ENCODE data around the gene DENND4C.

Gene DENND4C

DNA sequence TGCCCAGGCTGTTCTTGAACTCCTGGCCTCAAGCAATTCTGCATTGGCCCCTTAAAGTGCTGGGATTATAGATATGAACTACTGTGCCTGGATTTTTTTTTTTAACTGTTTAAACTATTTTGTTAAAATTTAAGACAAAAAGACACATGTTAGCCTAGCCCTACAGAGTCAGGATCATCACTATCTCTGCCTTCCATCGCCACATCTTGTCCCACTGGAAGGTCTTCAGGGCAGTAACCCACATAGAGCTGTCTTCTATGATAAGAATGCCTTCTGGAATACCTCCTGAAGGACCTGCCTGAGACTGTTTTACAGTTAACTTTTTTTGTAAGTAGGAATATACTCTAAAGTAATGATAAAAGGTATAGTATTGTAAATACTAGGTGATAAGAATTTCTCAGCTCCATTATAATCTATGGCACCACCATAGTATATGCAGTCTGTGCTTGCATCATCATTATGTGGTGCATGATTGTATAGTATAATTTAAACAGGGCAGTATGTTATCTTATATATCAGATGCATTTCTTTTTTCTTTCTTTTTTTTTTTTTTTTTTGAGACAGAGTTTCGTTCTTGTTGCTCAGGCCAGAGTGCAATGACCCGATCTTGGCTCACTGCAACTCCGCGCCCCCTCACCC lies 52.7 kb downstream of the DENND4C start:
- H3K36me3 ChIP-seq (ENCODE audit: insufficient read depth, low read length): peaks cover 14% of the 10 kb centered on the region; the same call in 1 of the 2 replicates
- H3K27me3 ChIP-seq (ENCODE audit: insufficient read depth, low read length, poor library complexity): no peaks in the 10 kb centered on the region
- H3K9me3 ChIP-seq (ENCODE audit: insufficient read depth, low read length, severe bottlenecking): no peaks in the 10 kb centered on the region
- H3K79me2 ChIP-seq (ENCODE audit: insufficient read depth, low read length): peaks cover 32% of the 10 kb centered on the region
- H3K4me3 ChIP-seq (ENCODE audit: low read depth in 1 of 2, low read length in 2 of 2): no peak overlapping the region
- DNase-seq (no peak), ATAC-seq (ENCODE audit: insufficient read depth, low read depth) (no peak)
- H4K20me1 ChIP-seq (ENCODE audit: insufficient read depth, low read length): peaks cover 4% of the 10 kb centered on the region; the same call in 1 of the 2 replicates
- H3K9ac ChIP-seq (ENCODE audit: low read depth, low read length): no peak overlapping the region
- TF ChIP-seq, protein P1, sequence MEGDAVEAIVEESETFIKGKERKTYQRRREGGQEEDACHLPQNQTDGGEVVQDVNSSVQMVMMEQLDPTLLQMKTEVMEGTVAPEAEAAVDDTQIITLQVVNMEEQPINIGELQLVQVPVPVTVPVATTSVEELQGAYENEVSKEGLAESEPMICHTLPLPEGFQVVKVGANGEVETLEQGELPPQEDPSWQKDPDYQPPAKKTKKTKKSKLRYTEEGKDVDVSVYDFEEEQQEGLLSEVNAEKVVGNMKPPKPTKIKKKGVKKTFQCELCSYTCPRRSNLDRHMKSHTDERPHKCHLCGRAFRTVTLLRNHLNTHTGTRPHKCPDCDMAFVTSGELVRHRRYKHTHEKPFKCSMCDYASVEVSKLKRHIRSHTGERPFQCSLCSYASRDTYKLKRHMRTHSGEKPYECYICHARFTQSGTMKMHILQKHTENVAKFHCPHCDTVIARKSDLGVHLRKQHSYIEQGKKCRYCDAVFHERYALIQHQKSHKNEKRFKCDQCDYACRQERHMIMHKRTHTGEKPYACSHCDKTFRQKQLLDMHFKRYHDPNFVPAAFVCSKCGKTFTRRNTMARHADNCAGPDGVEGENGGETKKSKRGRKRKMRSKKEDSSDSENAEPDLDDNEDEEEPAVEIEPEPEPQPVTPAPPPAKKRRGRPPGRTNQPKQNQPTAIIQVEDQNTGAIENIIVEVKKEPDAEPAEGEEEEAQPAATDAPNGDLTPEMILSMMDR (IDR thresholded peaks at IDR 0.05; ENCODE audit: borderline replicate concordance, extremely low read depth, low read length, poor library complexity, severe bottlenecking): no peak
- TF ChIP-seq EZH2 (IDR thresholded peaks at IDR 0.05; ENCODE audit: borderline replicate concordance, low read depth, low read length, severe bottlenecking): no peak
- H3K4me1 ChIP-seq (ENCODE audit: insufficient read depth, low read length): no peaks in the 10 kb centered on the region
- H2AFZ ChIP-seq (ENCODE audit: low read depth, low read length): no peak overlapping the region
- no peak overlapping the region for H3K4me2 ChIP-seq (ENCODE audit: insufficient read depth, low read length)
- H3K27ac ChIP-seq (ENCODE audit: low read length): no peak overlapping the region

DNA sequence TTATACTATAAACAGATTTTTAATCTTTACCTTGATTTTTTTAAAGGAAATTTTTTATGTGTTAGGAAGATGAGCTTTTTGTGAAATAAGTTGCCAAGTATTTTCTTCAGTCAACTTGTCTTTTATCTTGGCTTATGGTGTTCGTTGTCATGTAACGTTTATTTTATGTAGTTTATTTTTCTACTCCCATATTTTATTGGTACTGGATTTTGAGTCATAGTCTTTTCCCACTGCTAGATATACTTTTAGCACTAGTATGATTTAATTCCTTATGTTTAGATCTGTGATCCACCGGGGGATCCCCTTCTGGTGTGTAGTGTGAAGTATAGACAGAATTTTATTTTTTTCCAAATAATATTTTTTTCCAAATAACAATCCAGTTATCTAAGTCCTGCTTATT lies 54.2 kb downstream of the DENND4C start:
- Histone ChIP-seq H2AFZ (ENCODE audit: low read depth, low read length) (no peak overlapping the region), H3K27ac (ENCODE audit: low read length) (no peak overlapping the region), H3K4me3 (ENCODE audit: low read depth in 1 of 2, low read length in 2 of 2) (no peak overlapping the region), H3K36me3 (ENCODE audit: insufficient read depth, low read length) (peaks cover 14% of the 10 kb centered on the region; the same call in 1 of the 2 replicates), H3K27me3 (ENCODE audit: insufficient read depth, low read length, poor library complexity) (no peaks in the 10 kb centered on the region), H3K79me2 (ENCODE audit: insufficient read depth, low read length) (peaks cover 24% of the 10 kb centered on the region), H3K4me2 (ENCODE audit: insufficient read depth, low read length) (no peak overlapping the region), H3K9ac (ENCODE audit: low read depth, low read length) (no peak overlapping the region), H4K20me1 (ENCODE audit: insufficient read depth, low read length) (peaks cover 4% of the 10 kb centered on the region; the same call in 1 of the 2 replicates), H3K4me1 (ENCODE audit: insufficient read depth, low read length) (no peaks in the 10 kb centered on the region), H3K9me3 (ENCODE audit: insufficient read depth, low read length, severe bottlenecking) (no peaks in the 10 kb centered on the region)
- TF ChIP-seq, protein P1 (IDR thresholded peaks at IDR 0.05; ENCODE audit: borderline replicate concordance, extremely low read depth, low read length, poor library complexity, severe bottlenecking): no peak
- TF ChIP-seq EZH2 (IDR thresholded peaks at IDR 0.05; ENCODE audit: borderline replicate concordance, low read depth, low read length, severe bottlenecking): no peak
- ATAC-seq (ENCODE audit: insufficient read depth, low read depth) (no peak), DNase-seq (no peak)

DNA sequence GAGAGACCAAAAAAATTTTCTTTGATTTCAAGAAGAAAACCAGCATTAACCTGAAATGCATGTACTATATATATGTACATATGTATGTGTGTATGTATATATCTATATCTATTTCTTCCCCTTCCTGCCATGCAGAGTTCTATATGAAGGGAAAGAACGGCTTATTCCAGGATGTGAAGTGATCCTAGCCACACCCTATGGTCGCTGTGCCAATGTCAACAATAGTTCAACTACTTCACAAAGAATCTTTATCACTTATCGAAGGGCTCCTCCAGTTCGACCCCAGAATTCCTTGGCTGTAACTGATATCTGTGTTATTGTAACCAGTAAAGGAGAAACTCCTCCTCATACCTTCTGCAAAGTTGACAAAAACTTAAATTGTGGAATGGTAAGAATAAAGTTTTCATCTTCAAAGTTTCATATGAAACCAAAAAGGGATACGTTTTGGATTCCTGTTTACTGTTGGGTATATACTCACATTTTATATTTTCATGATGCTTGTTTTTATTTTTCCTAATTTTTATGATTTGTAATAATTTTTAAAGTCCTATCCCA lies 56.2 kb downstream of the DENND4C start:
- DNase-seq (no peak), ATAC-seq (ENCODE audit: insufficient read depth, low read depth) (no peak)
- Histone ChIP-seq H3K9me3 (ENCODE audit: insufficient read depth, low read length, severe bottlenecking) (no peaks in the 10 kb centered on the region), H4K20me1 (ENCODE audit: insufficient read depth, low read length) (no peaks in the 10 kb centered on the region), H3K27me3 (ENCODE audit: insufficient read depth, low read length, poor library complexity) (no peaks in the 10 kb centered on the region), H3K4me2 (ENCODE audit: insufficient read depth, low read length) (no peak overlapping the region), H3K79me2 (ENCODE audit: insufficient read depth, low read length) (peaks cover 24% of the 10 kb centered on the region), H3K9ac (ENCODE audit: low read depth, low read length) (no peak overlapping the region), H3K27ac (ENCODE audit: low read length) (no peak overlapping the region), H2AFZ (ENCODE audit: low read depth, low read length) (no peak overlapping the region), H3K36me3 (ENCODE audit: insufficient read depth, low read length) (peaks cover 27% of the 10 kb centered on the region), H3K4me3 (ENCODE audit: low read depth in 1 of 2, low read length in 2 of 2) (no peak overlapping the region), H3K4me1 (ENCODE audit: insufficient read depth, low read length) (no peaks in the 10 kb centered on the region)
- TF ChIP-seq, protein P1 (IDR thresholded peaks at IDR 0.05; ENCODE audit: borderline replicate concordance, extremely low read depth, low read length, poor library complexity, severe bottlenecking): no peak

Data from DND-41 (cell line).